GM04503 (cell line): Measurements from ENCODE around the gene KPNA5.
"Not testable (repeated sequence)": the region's sequence is repeated elsewhere in the genome, so short reads cannot be mapped to it uniquely, and the experiment has no call there.

Experiments
- DNase-seq: peaks from one replicate; pipeline ENCODE4 v3.0.0-alpha.2; 2012; ENCODE audit warnings: low read depth

The KPNA5 gene

DNA sequence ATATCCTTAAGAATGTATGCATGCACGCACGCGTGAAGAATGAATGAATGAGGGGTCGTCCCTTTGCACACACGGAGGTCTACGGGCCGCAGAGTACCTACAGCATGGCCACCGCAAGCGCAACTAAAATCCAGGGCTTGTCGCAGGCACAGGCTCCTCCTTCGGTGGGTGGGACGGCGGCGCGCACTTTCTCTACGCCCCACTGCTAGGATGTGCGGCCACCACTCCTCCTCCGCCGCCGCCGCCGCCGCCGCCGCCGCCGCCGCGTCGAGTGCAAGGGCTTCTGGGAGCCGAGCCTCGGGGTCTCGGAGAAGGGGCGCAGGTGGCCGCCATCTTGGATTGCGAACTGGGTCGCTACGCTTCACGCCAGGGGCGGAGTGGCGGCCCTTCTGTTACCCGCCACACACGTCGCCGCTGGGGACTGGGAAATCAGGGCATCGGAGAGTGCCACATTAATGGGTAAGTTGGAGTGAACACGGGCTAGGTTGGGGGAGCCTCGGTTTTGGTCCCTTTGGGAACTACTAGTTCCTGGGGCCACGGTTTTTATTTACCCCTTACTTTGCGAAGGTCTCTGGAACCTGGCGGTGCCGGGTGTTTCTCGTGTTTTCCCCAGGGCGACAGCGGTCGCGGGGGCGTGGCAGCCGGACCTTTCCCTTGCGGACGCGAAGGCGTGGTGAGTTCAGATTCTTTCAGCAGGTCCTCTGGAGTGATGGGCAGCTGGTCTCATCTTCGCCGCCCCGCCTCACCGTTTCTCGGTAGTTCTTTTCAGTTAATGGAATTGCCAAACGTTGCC lies at the start of gene KPNA5:
Gene KPNA5 (plus strand): TSS at position 332 of the 793 bp plus-strand sequence. CDS start 124 bp downstream, at position 456.
- DNase-seq: peak; percentile 30

DNA sequence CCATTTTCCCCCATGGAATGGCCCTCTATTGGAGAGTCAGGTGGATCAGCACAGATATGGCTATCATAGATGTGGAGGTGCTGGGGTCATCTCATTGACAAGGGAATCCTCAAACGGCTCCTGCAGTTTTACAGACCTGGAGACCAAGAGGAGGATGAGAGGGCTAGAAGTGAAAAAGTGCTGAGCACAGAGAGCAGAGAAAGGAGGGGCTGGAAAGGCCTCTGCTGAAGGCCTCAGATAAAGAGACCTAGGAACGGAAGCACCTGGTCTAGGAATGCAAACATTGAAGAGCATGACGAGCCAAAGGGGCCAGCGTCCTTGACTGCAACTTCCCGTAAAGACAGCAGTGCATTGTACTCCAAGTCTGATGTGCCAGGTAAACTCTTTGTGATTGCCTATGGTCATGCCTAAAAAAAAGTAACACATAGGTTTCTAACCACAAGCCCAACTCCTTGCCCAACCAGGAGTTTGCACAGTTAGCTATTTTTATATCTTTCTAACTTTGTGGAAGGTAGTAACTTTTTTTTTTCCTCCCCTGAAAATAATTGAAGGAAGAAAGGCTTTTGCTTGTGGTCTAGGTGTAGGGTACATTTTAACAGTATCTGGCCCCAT lies 49.5 kb upstream of the KPNA5 start:
- no peak for DNase-seq

DNA sequence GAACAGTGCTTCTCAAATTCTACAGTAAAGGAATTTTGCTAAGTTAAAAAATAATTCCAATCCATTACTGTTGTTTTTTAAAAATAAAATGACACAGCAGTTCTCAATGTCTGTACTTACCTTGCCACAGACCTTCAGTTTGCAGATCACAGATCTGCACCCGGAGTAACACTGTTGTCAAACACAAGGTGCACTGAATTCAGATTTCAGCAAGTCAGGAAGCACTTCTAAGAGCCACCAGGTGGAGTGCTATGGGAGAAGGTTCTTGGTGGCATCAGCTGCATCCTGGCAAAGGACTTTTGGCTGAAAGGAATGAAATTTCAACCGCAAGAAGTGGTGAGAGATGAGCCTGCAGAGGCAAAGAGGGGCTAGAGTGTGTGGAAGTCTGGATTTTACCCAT lies 47.3 kb upstream of the KPNA5 start:
- no peak for DNase-seq

DNA sequence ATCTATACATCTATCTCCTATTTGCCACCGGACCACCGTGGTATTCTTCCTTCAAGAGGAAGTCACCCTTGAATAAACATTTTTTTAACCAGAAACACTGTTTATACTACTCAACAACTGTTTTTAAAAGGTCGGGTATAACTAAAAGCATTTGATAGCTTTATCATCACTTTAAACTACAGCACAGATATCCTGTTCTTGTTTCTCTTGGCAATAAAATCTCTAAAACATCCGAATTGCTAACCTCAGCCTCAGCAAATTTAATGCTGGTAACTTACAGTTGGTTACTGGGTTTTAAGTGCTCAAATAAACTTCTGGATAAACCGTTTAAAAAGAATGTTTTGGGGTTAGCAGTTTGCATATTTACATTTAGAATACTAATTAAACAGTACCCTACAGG lies 32.9 kb upstream of the KPNA5 start:
- DNase-seq: no peak

DNA sequence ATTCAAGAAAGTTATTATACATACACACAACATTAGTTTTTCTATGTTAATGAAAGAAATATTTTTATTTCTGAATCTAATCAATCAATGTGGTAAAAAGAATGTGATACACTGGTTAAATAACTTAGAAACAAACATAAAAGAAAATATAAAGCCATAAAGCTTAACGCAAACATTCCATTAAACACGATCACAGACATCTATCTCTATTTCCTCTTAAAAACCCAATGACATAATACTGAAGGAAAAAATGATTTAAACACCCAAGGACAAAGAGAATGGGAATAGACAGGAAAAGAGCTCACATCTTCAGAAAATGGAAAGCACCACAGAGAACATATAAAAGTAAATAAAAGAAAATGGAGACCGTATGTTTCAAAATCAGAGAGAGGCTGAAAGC lies 31.9 kb upstream of the KPNA5 start:
- no peak for DNase-seq

- DNase-seq: no peak
Measured at GRCh38 chr6:116651916-116652315, 29.1 kb upstream of the KPNA5 start.

DNA sequence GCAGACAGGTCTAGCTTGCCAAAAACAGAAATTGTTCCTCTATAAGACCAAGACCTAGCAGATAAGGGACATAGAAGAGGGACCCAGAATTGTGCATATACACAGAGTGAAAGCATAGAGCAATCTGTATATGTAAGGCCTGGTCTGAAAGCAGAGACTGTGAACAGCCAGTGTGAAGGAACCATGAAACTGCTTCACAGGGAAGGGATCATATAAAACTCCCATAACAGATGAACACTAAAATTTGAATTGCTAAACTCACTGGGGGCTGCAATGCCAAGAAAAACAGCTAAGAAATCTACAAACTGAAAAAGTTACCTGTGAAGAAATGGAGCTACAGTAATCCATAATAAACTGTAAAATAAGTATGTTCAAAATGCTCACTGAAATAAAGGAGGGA lies 19.4 kb upstream of the KPNA5 start:
- no peak for DNase-seq

DNA sequence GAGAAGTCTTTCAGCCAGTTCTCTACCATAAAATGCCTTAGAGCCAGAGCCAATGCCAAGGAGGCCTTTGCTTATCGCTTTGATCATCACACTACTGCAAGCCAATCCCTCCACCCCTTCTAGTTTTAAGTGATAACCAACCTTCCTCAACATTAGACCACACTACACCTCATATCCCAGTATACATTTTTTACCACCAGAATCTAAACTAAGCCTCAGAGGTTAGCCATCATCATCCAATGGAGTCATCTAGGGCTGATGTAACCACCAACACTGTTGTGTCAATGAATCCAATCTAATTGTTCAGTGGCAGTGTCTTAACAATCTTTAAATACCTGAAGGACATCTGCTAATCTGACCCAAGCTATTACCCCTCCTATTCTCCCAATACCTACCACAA lies 18.8 kb upstream of the KPNA5 start:
- DNase-seq: no peak

- no peak for DNase-seq
Measured at GRCh38 chr6:116663308-116663707, 17.7 kb upstream of the KPNA5 start.

DNA sequence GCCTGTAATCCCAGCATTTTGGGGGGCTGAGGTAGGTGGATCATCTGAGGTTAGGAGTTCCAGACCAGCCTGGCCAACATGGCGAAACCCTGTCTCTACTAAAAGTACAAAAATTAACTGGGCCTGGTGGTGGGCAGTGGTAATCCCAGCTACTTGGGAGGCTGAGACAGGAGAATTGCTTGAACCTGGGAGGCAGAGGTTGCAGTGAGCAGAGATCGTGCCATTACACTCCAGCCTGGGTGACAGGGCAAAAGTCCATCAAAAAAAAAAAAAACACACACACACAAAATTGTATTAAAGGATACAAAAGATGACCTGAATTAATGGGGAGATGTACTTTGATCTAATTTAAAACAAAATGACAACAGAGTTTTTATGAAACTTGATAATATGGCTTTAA lies 16.8 kb upstream of the KPNA5 start:
- not testable (repeated sequence) for DNase-seq

- DNase-seq: no peak
Measured at GRCh38 chr6:116665464-116665863, 15.5 kb upstream of the KPNA5 start.

DNA sequence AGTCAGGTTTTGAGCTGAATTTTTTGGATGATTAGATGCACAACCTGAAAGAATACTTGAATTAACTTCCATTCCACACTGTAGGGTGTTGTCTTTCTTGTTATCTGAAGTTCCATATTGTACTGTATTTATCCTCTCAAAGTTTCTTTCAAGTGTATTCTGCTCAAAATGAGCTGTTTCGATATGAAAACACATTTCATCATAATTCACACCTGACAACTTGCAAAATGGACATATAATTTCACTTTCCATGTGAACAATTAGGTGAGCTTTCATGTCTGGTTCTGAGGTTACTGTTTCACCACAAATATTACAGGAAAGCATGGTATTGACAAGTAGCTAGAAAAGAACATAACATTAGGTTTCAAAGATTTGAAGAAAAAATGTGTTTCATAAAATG lies 14.1 kb upstream of the KPNA5 start:
- no peak for DNase-seq

DNA sequence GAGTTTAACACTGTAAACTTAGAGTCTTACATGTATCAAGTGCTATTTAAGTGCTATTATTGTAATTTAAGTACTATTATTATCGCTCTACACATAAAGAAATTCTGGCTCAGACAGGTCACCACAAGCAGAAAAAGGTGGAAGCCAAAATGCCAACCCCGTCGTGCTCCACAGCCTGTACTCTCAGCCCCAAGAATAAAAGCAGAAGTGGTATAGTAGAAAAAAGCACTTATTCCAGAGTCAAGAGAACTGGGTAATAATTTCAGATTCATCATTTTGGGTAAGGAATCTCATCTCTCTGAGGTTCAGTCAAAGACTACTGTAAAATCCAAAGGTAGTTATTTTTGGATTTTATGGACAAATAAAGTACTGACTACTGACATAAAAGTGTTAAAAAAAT lies 13.4 kb upstream of the KPNA5 start:
- no peak for DNase-seq

DNA sequence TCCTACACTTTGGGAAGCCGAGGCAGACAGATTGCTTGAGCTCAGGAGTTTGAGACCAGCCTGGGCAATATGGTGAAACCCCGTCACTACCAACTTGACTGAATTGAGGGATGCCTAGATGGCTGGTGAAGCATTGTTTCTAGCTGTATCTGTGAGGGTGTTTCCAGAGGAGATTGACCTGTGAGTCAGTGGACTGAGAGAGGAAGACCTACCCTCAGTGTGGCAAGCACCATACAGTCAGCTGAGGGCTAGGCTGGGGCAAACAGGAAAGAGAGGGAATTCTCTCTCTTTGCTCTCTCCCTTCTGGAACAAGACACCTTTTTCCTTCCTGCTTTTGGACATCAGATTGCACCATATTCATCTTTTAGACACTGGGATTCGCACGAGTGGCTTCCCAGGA lies 8.7 kb upstream of the KPNA5 start:
- no peak for DNase-seq

DNA sequence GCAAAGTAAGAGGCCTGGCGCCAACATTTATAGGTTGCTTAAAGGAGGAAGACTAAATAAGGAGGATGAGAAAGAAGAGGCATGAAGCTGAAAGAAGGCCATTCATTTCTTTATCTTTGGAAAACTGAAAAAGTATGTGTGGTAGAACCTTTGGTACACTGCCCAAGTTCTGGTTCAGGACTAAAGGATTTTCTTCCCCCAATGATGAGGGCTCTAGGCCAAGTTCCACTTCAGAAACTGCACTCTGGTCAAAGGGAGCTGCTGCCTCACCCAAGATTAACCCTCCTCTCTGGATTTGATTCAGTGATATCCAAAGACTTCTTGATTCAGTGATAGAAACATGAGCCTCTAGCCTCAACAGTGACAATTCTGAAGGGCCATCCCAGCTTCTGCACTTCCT lies 5.0 kb upstream of the KPNA5 start:
- no peak for DNase-seq

- peak; percentile 22 for DNase-seq
Measured at GRCh38 chr6:116682334-116682712, 1.3 kb downstream of the KPNA5 start.

DNA sequence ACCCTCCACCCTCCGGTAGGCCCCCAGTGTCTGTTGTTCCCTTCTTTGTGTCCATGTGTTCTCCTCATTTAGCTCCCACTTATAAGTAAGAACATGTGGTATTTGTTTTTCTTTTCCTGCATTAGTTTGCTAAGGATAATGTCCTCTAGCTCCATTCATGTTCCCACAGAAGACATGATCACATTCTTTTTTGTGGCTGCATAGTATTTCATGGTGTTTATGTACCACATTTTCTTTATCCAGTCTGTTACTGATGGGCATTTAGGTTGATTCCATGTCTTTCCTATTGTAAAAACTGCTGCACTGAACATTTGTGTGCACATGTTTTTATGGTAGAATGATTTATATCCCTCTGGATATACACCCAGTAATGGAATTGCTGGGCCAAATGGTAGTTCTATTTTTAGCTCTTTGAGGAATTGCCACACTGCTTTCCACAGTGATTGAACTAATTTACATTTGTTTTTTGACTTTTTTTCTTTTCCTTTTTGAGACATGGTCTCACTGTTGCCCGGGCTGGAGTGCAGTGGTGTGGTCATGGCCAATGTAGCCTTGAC lies 4.5 kb downstream of the KPNA5 start:
- DNase-seq: peak; percentile 3

DNA sequence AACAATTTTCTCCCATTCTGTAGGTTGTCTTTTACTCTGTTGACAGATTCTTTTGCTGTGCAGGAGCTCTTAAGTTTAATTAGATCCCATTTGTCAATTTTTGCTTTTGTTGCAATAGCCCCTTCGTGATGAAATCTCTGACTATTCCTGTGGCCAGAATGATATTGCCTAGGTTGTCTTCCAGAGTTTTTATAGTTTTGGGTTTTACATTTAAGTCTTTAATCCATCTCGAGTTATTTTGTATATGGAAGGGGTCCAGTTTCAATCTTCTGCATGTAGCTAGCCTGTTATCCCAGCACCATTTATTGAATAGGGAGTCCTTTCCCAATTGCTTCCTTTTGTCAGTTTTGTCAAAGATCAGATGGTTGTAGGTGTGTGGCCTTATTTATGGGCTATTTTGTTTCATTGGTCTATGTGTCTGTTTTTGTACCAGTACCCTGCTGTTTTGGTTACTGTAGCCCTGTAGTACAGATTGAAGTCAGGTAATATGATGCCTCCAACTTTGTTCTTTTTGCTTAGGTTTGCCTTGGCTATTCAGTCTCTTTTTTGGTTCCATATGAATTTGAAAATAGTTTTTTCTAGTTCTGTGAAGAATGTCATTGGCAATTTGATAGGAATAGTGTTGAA lies 5.6 kb downstream of the KPNA5 start:
- not testable (repeated sequence) for DNase-seq

DNA sequence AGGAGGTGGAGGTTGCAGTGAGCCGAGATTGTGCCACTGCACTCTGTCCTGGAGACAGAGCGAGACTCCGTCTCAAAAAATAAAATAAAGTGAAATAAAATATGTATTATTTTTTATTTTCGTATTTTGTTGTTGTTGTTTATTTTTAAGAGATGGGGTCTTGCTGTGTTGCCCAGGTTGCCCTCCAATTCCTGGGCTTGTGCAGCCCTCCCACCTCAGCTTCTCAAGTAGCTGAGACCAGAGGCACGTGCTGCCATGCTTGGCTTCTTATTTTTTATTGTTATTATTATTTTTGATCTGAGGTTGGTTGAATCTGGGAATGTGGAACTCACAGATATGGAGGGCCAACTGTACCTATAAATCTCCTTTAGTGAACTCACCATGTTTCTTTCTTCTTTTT lies 10.1 kb downstream of the KPNA5 start:
- no peak for DNase-seq

DNA sequence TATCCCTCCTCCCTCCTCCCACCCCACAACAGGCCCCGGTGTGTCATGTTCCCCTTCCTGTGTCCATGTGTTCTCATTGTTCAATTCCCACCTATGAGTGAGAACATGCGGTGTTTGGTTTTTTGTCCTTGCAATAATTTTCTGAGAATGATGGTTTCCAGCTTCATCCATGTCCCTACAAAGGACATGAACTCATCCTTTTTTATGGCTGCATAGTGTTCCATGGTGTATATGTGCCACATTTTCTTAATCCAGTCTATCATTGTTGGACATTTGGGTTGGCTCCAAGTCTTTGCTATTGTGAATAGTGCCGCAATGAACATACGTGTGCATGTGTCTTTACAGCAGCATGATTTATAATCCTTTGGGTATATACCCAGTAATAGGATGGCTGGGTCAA lies 11.9 kb downstream of the KPNA5 start:
- DNase-seq: not testable (repeated sequence)

- DNase-seq: not testable (repeated sequence)
Measured at GRCh38 chr6:116693275-116693674, 12.3 kb downstream of the KPNA5 start.

GRCh38 chr6:116695401-116695800 lies 14.4 kb downstream of the KPNA5 start:
- DNase-seq: no peak

DNA sequence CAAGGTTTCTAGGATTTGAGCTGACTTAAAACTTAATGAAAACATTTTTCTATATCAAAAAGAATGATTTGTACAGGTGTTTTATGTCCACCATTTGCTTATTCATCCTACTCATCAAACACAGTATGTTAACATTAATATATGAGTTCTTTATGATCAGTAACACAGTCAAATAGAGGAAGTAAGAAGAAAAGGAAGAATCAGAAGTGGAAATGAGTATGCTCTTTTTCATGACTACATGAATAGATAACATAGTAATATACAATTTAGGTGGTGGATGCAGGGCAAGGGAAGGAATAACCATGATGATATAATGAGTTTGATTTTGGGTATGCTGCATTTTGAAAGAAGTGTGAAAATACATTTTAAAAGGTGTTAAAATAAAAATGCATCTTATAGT lies 16.5 kb downstream of the KPNA5 start:
- DNase-seq: no peak
